A549 (cell line): Measurements from ENCODE around the gene LUZP1.

ENCODE experiments used
- EP300 ChIP-seq, 2 experiments: fragments of >200 bp; sonication (Bioruptor Twin); formaldehyde crosslinking; IDR thresholded peaks; 2 replicates in 1 of 2; 3 replicates in 1 of 2; pipeline ENCODE4 v1.6.1; 2016 to 2017
- KDM5A ChIP-seq: fragments of 200-600 bp; sonication (generic); IDR thresholded peaks from 2 replicates; pipeline ENCODE4 v1.6.1; 2016; ENCODE audit warnings: antibody characterized with exemption, mild to moderate bottlenecking
- MAFK ChIP-seq: fragments of 450-650 bp; IDR thresholded peaks from 2 replicates; pipeline ENCODE4 v1.6.1; 2014; ENCODE audit not compliant: partially characterized antibody
- POLR2A ChIP-seq: IDR thresholded peaks from 2 replicates; pipeline ENCODE4 v1.6.1; 2012; ENCODE audit warnings: mild to moderate bottlenecking, low read length
- RAD21 ChIP-seq, 2 experiments: fragments of >200 bp in 1 of 2; sonication (Bioruptor Twin) in 1 of 2; formaldehyde crosslinking in 1 of 2; IDR thresholded peaks in 1 of 2; conservative IDR thresholded peaks in 1 of 2; 2 replicates in 1 of 2; 3 replicates in 1 of 2; pipeline ENCODE4 v1.6.1; 2012 to 2018; ENCODE audit warnings: inconsistent platforms in 1 of 2
- TF ChIP-seq, protein P1 (sequence below): IDR thresholded peaks from 2 replicates; pipeline ENCODE4 v1.6.1; 2012
- TF ChIP-seq, protein P2 (sequence below): fragments of >200 bp; sonication (Bioruptor Twin); formaldehyde crosslinking; IDR thresholded peaks from 3 replicates; pipeline ENCODE4 v1.5.1; 2016
- TF ChIP-seq, protein P3 (sequence below): fragments of 200-600 bp; sonication (generic); IDR thresholded peaks from 2 replicates; pipeline ENCODE4 v1.6.1; 2016; ENCODE audit warnings: antibody characterized with exemption, mild to moderate bottlenecking, moderate library complexity

- TF ChIP-seq, protein P1, sequence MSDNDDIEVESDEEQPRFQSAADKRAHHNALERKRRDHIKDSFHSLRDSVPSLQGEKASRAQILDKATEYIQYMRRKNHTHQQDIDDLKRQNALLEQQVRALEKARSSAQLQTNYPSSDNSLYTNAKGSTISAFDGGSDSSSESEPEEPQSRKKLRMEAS: no peak
- TF ChIP-seq, protein P2, sequence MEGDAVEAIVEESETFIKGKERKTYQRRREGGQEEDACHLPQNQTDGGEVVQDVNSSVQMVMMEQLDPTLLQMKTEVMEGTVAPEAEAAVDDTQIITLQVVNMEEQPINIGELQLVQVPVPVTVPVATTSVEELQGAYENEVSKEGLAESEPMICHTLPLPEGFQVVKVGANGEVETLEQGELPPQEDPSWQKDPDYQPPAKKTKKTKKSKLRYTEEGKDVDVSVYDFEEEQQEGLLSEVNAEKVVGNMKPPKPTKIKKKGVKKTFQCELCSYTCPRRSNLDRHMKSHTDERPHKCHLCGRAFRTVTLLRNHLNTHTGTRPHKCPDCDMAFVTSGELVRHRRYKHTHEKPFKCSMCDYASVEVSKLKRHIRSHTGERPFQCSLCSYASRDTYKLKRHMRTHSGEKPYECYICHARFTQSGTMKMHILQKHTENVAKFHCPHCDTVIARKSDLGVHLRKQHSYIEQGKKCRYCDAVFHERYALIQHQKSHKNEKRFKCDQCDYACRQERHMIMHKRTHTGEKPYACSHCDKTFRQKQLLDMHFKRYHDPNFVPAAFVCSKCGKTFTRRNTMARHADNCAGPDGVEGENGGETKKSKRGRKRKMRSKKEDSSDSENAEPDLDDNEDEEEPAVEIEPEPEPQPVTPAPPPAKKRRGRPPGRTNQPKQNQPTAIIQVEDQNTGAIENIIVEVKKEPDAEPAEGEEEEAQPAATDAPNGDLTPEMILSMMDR: no peak
- TF ChIP-seq EP300 (IDR thresholded peaks at IDR 0.05) (no peak), POLR2A (no peak), RAD21 (conservative IDR thresholded peaks at IDR 0.05 in 1 of 2, IDR thresholded peaks at IDR 0.05 in 1 of 2) (no peak), MAFK (peak; percentile 6), KDM5A (no peak)
- TF ChIP-seq, protein P3, sequence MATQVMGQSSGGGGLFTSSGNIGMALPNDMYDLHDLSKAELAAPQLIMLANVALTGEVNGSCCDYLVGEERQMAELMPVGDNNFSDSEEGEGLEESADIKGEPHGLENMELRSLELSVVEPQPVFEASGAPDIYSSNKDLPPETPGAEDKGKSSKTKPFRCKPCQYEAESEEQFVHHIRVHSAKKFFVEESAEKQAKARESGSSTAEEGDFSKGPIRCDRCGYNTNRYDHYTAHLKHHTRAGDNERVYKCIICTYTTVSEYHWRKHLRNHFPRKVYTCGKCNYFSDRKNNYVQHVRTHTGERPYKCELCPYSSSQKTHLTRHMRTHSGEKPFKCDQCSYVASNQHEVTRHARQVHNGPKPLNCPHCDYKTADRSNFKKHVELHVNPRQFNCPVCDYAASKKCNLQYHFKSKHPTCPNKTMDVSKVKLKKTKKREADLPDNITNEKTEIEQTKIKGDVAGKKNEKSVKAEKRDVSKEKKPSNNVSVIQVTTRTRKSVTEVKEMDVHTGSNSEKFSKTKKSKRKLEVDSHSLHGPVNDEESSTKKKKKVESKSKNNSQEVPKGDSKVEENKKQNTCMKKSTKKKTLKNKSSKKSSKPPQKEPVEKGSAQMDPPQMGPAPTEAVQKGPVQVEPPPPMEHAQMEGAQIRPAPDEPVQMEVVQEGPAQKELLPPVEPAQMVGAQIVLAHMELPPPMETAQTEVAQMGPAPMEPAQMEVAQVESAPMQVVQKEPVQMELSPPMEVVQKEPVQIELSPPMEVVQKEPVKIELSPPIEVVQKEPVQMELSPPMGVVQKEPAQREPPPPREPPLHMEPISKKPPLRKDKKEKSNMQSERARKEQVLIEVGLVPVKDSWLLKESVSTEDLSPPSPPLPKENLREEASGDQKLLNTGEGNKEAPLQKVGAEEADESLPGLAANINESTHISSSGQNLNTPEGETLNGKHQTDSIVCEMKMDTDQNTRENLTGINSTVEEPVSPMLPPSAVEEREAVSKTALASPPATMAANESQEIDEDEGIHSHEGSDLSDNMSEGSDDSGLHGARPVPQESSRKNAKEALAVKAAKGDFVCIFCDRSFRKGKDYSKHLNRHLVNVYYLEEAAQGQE: no peak
Measured at GRCh38 chr1:23163395-23163794, 5.3 kb downstream of the LUZP1 start.
